ENCODE results near the gene THPO.

The THPO gene

GRCh38 chr3:184335661-184336546, 42.1 kb downstream of the THPO start:
- Histone ChIP-seq H3K79me2 (ENCODE audit: control insufficient read depth, low read length) (no peaks in the 10 kb centered on the region), H3K4me3 (ENCODE audit: low read length) (peak overlapping the region; percentile 72), H4K20me1 (ENCODE audit: control insufficient read depth, insufficient read depth, low read depth, low read length) (peaks cover 14% of the 10 kb centered on the region), H3K36me3 (ENCODE audit: control insufficient read depth, low read length) (peaks cover 47% of the 10 kb centered on the region), H3K4me2 (ENCODE audit: low read length) (peak overlapping the region; percentile 79), H3K9me3 (ENCODE audit: control insufficient read depth, insufficient read depth, low read length) (no peaks in the 10 kb centered on the region), H3K27ac (ENCODE audit: low read depth, low read length) (0 out of 2 replicates have a peak overlapping the region, but pooled peaks have one; percentile 24), H3K27me3 (ENCODE audit: control insufficient read depth, low read length) (peaks cover 3% of the 10 kb centered on the region; the same call in 1 of the 2 replicates), H3K9me2 (replicated peaks; ENCODE audit: control insufficient read depth, low read length) (no peaks in the 10 kb centered on the region), H3F3A (ENCODE audit: control insufficient read depth, insufficient read depth) (peaks cover 50% of the 10 kb centered on the region), H3K4me1 (ENCODE audit: control insufficient read depth, low read length) (peaks cover 22% of the 10 kb centered on the region)
- no peak for TF ChIP-seq EZH2phosphoT487 (IDR thresholded peaks at IDR 0.05; ENCODE audit: borderline replicate concordance, low read length)
- no peak for TF ChIP-seq CTCF (IDR thresholded peaks at IDR 0.05; ENCODE audit: low read depth, low read length, poor library complexity, severe bottlenecking)

GRCh38 chr3:184335291-184335660, 42.7 kb downstream of the THPO start:
- peaks cover 52% of the 10 kb centered on the region for H3F3A ChIP-seq (ENCODE audit: control insufficient read depth, insufficient read depth)
- H3K4me3 ChIP-seq (ENCODE audit: low read length): peak overlapping the region; percentile 72
- H3K27me3 ChIP-seq (ENCODE audit: control insufficient read depth, low read length): peaks cover 3% of the 10 kb centered on the region; the same call in 1 of the 2 replicates
- TF ChIP-seq EZH2phosphoT487 (IDR thresholded peaks at IDR 0.05; ENCODE audit: borderline replicate concordance, low read length): no peak
- no peak for TF ChIP-seq CTCF (IDR thresholded peaks at IDR 0.05; ENCODE audit: low read depth, low read length, poor library complexity, severe bottlenecking)
- peaks cover 22% of the 10 kb centered on the region for H3K4me1 ChIP-seq (ENCODE audit: control insufficient read depth, low read length)
- peaks cover 14% of the 10 kb centered on the region for H4K20me1 ChIP-seq (ENCODE audit: control insufficient read depth, insufficient read depth, low read depth, low read length)
- peak overlapping the region; percentile 79 for H3K4me2 ChIP-seq (ENCODE audit: low read length)
- H3K27ac ChIP-seq (ENCODE audit: low read depth, low read length): peak overlapping the region; percentile 24; the same call in 1 of the 2 replicates
- peaks cover 52% of the 10 kb centered on the region for H3K36me3 ChIP-seq (ENCODE audit: control insufficient read depth, low read length)
- H3K9me3 ChIP-seq (ENCODE audit: control insufficient read depth, insufficient read depth, low read length): no peaks in the 10 kb centered on the region
- no peaks in the 10 kb centered on the region for H3K79me2 ChIP-seq (ENCODE audit: control insufficient read depth, low read length)
- H3K9me2 ChIP-seq (replicated peaks; ENCODE audit: control insufficient read depth, low read length): no peaks in the 10 kb centered on the region

GRCh38 chr3:184334470-184335158, 43.4 kb downstream of the THPO start:
- no peak for TF ChIP-seq EZH2phosphoT487 (IDR thresholded peaks at IDR 0.05; ENCODE audit: borderline replicate concordance, low read length)
- TF ChIP-seq CTCF (IDR thresholded peaks at IDR 0.05; ENCODE audit: low read depth, low read length, poor library complexity, severe bottlenecking): no peak
- H3K4me3 ChIP-seq (ENCODE audit: low read length): no peak overlapping the region
- H3K4me1 ChIP-seq (ENCODE audit: control insufficient read depth, low read length): peaks cover 22% of the 10 kb centered on the region
- peaks cover 58% of the 10 kb centered on the region for H3K36me3 ChIP-seq (ENCODE audit: control insufficient read depth, low read length)
- peaks cover 14% of the 10 kb centered on the region for H4K20me1 ChIP-seq (ENCODE audit: control insufficient read depth, insufficient read depth, low read depth, low read length)
- peaks cover 3% of the 10 kb centered on the region; the same call in 1 of the 2 replicates for H3K27me3 ChIP-seq (ENCODE audit: control insufficient read depth, low read length)
- H3K9me2 ChIP-seq (replicated peaks; ENCODE audit: control insufficient read depth, low read length): no peaks in the 10 kb centered on the region
- no peak overlapping the region for H3K27ac ChIP-seq (ENCODE audit: low read depth, low read length)
- no peaks in the 10 kb centered on the region for H3K9me3 ChIP-seq (ENCODE audit: control insufficient read depth, insufficient read depth, low read length)
- H3K4me2 ChIP-seq (ENCODE audit: low read length): no peak overlapping the region
- H3F3A ChIP-seq (ENCODE audit: control insufficient read depth, insufficient read depth): peaks cover 57% of the 10 kb centered on the region
- H3K79me2 ChIP-seq (ENCODE audit: control insufficient read depth, low read length): no peaks in the 10 kb centered on the region

Measured in DOHH2 (cell line).